K562 (cell line): ENCODE data around the gene ARIH1. TPM values are rescaled to one million over a fixed set of nuclear protein-coding genes. Genes with fewer than 3 reads are reported as not detected.

Experiments
- ATAC-seq: fragments of 200-7000 bp; cut with Tn5 transposase; 3 replicates; pipeline ENCODE4 v1.9.1; 2020; ENCODE audit warnings: moderate library complexity
- BruUV-seq: library from RNA; stranded (reverse); fragments of 400-500 nt; replicated peaks from 2 replicates; lab custom pipeline; 2021; lab: Mats Ljungman, UMichigan
- CTCF ChIA-PET: fragments of 300-600 bp; formaldehyde crosslinking; extraction: SDS; loops from one replicate; lab custom pipeline; 2021; ENCODE audit warnings: low intra/inter-chr PET ratio; lab: Yijun Ruan, JAX
- POLR2A ChIA-PET: fragments of 300-600, 350-650 bp; sonication (Branson Sonifier 250); formaldehyde crosslinking; extraction: SDS; loops from one replicate; lab custom pipeline; 2021; ENCODE audit warnings: antibody characterized with exemption, inconsistent platforms; lab: Yijun Ruan, JAX
- DNase-seq, 4 experiments: peaks; one replicate each; pipeline versions ENCODE4 v3.0.0 to v3.0.0-alpha.2; 2011 to 2018; ENCODE audit warnings: low spot score in 3 of 4, mixed read lengths in 3 of 4; ENCODE audit errors: extremely low read depth in 1 of 4
- FAIRE-seq: peaks from 2 replicates; lab custom pipeline; 2011; peaks lifted over from hg19 to GRCh38; lab: Jason Lieb, UNC
- H2AFZ ChIP-seq: 2 replicates; pipeline ENCODE4 v1.6.0; 2011; ENCODE audit warnings: low read depth, low read length, control low read depth, inconsistent platforms
- H3K27ac ChIP-seq: fragments of 200-600 bp; 3 replicates; pipeline ENCODE4 v1.8.0; 2011; ENCODE audit warnings: low read depth, mild to moderate bottlenecking, control low read depth, inconsistent platforms, low read length, moderate library complexity, mixed read lengths; ENCODE audit errors: extremely low read depth
- H3K27me3 ChIP-seq, 2 experiments: fragments of 300-600 bp in 1 of 2; 2 replicates in 1 of 2; 3 replicates in 1 of 2; pipeline versions ENCODE4 v1.6.0 to v1.8.0; 2011; ENCODE audit warnings: inconsistent platforms in 2 of 2, low read length in 2 of 2, mild to moderate bottlenecking in 1 of 2, mixed read lengths in 1 of 2, moderate library complexity in 1 of 2; ENCODE audit not compliant: control insufficient read depth in 2 of 2, insufficient read depth in 2 of 2
- H3K36me3 ChIP-seq: fragments of 300-600 bp; 3 replicates; pipeline ENCODE4 v1.8.0; 2011; ENCODE audit warnings: mild to moderate bottlenecking, low read length, inconsistent platforms; ENCODE audit not compliant: control insufficient read depth, insufficient read depth
- H3K4me1 ChIP-seq, 2 experiments: fragments of 200-600 bp in 1 of 2; replicated peaks in 1 of 2; 2 replicates in 1 of 2; 3 replicates in 1 of 2; pipeline versions ENCODE4 v1.5.1 to v1.8.0; 2011; ENCODE audit warnings: inconsistent platforms in 2 of 2, low read length in 2 of 2, mild to moderate bottlenecking in 1 of 2, mixed read lengths in 1 of 2, moderate library complexity in 1 of 2; ENCODE audit not compliant: control insufficient read depth in 2 of 2, insufficient read depth in 2 of 2
- H3K4me2 ChIP-seq: 2 replicates; pipeline ENCODE4 v1.6.1; 2011; ENCODE audit warnings: low read length, control low read depth, inconsistent platforms, mixed read lengths; ENCODE audit not compliant: insufficient read depth
- H3K4me3 ChIP-seq: fragments of 200-600 bp; sonication (generic), shearing (Covaris generic); 2 replicates; pipeline ENCODE4 v1.5.1; 2016; ENCODE audit warnings: control low read depth, inconsistent platforms
- H3K79me2 ChIP-seq: fragments of 200-600 bp; 3 replicates; pipeline ENCODE4 v1.8.0; 2011; ENCODE audit warnings: low read length, inconsistent platforms; ENCODE audit not compliant: control insufficient read depth, insufficient read depth
- H3K9ac ChIP-seq, 2 experiments: 2 replicates each; pipeline versions ENCODE4 v1.6.0 to v1.6.1; 2011; ENCODE audit warnings: low read depth in 2 of 2, low read length in 2 of 2, control low read depth in 1 of 2, inconsistent platforms in 1 of 2, mild to moderate bottlenecking in 1 of 2, mixed read lengths in 1 of 2; ENCODE audit not compliant: insufficient read depth in 1 of 2
- H3K9me1 ChIP-seq: one replicate; pipeline ENCODE4 v1.6.0; 2011; ENCODE audit warnings: inconsistent platforms, mild to moderate bottlenecking, low read length, moderate library complexity; ENCODE audit not compliant: control insufficient read depth, insufficient read depth
- H3K9me3 ChIP-seq: replicated peaks from 2 replicates; pipeline ENCODE4 v1.5.1; 2011; ENCODE audit warnings: low read depth, low read length, inconsistent platforms; ENCODE audit not compliant: control insufficient read depth, insufficient read depth
- H4K20me1 ChIP-seq: replicated peaks from 2 replicates; pipeline ENCODE4 v1.6.1; 2011; ENCODE audit warnings: low read length, inconsistent platforms, mixed read lengths; ENCODE audit not compliant: control insufficient read depth, insufficient read depth
- CBX2 ChIP-seq: fragments of 200-600 bp; sonication (generic); IDR thresholded peaks from one replicate; pipeline ENCODE4 v1.6.1; 2012; ENCODE audit warnings: mild to moderate bottlenecking, low read length, inconsistent platforms; ENCODE audit not compliant: insufficient read depth, poor library complexity, severe bottlenecking
- RBM25 ChIP-seq: fragments of 200-400 bp; formaldehyde crosslinking; IDR thresholded peaks from 2 replicates; pipeline ENCODE4 v1.6.1; 2018; ENCODE audit warnings: low read length, low read depth, moderate library complexity; ENCODE audit not compliant: severe bottlenecking
- ZNF121 ChIP-seq: sonication (generic); formaldehyde crosslinking; conservative IDR thresholded peaks from 2 replicates; pipeline ENCODE4 v1.8.0; 2022; ENCODE audit warnings: missing genetic modification reagents
- WGBS: fragments of 100-300 bp; shearing (Covaris generic); methylation state at CpG from one replicate; pipeline ENCODE4 v1.1.6; 2016; ENCODE audit warnings: low coverage, mixed read lengths; ENCODE audit not compliant: insufficient coverage; ENCODE audit errors: missing lambda C conversion rate; 5-methylcytosine and 5-hydroxymethylcytosine counted together
- in situ Hi-C: fragments of 300-500 bp; cut with MboI; formaldehyde crosslinking; loops from 4 replicates; pipeline ENCODE4 v1.15.0; 2018; ENCODE audit warnings: inconsistent platforms, mixed read lengths
- intact Hi-C: fragments of 100-400 bp; cut with micrococcal nuclease; formaldehyde crosslinking; loops from 2 replicates; pipeline ENCODE4 v1.14.2; 2022
- polyA plus RNA-seq, 8 experiments: library from polyadenylated mRNA; depleted of rRNA in 4 of 8; stranded (reverse) in 5 of 8; unstranded in 3 of 8; fragments of >200 nt; fragmentation: Nextera tagmentation in 2 of 8; fragmentation: Illumina TruSeq in 1 of 8; extraction: Ambion mirVana in 2 of 8; extraction: Trizol in 1 of 8; gene quantifications; 2 replicates each; pipeline versions ENCODE4 v1.2.1 to v1.2.3, GENCODE V29; 2011 to 2014; ENCODE audit warnings: inconsistent platforms in 1 of 8, missing spikeins in 1 of 8
- total RNA-seq, 7 experiments: library from RNA; depleted of rRNA in 6 of 7; stranded (reverse); fragments of >200 nt in 6 of 7; fragmentation: Illumina TruSeq in 2 of 7; extraction: Trizol in 2 of 7; gene quantifications; 2 replicates each; pipeline versions ENCODE4 v1.2.1 to v1.2.3, GENCODE V29; 2011 to 2021; ENCODE audit warnings: low replicate concordance in 1 of 7
- TF ChIP-seq, protein P1 (sequence below): sonication (generic); formaldehyde crosslinking; IDR thresholded peaks from 2 replicates; pipeline ENCODE4 v1.8.1; 2022; ENCODE audit warnings: missing genetic modification reagents
- TF ChIP-seq, protein P2 (sequence below): fragments of 250-450 bp; sonication (Bioruptor Pico); IDR thresholded peaks from 2 replicates; pipeline ENCODE4 v1.8.0; 2021; ENCODE audit warnings: moderate library complexity, mild to moderate bottlenecking, inconsistent platforms

The ARIH1 gene
- total and polyA plus RNA-seq, 9 of the 15 experiments (the other 6 are each of a cell fraction or from before 2014, with no cell fraction given), result 17.7 to 125 (median 31.4) TPM

DNA sequence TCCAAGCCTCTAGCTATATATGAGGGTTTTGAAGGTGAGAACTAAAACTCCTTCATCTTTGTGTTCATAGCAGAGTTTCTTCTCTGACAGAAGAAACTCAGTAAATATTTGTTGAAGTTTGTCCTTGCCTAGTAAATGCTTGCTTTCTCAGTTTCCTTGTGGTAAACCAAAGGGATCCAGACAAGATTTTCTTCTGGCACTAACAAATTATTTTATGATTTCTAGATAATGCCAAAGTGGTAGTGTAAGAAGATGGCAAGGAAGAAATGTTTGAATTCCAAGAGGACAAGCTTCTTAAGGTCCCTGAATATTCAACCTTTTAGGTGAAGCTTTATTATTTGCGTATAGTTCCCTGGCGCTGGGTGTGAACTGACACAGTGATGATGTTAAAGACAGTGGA lies 14.4 kb downstream of the ARIH1 start (continued):
- TF ChIP-seq, protein P1, sequence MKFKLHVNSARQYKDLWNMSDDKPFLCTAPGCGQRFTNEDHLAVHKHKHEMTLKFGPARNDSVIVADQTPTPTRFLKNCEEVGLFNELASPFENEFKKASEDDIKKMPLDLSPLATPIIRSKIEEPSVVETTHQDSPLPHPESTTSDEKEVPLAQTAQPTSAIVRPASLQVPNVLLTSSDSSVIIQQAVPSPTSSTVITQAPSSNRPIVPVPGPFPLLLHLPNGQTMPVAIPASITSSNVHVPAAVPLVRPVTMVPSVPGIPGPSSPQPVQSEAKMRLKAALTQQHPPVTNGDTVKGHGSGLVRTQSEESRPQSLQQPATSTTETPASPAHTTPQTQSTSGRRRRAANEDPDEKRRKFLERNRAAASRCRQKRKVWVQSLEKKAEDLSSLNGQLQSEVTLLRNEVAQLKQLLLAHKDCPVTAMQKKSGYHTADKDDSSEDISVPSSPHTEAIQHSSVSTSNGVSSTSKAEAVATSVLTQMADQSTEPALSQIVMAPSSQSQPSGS (CRISPR knock-in tag), result no peak
- no peak for TF ChIP-seq CBX2

DNA sequence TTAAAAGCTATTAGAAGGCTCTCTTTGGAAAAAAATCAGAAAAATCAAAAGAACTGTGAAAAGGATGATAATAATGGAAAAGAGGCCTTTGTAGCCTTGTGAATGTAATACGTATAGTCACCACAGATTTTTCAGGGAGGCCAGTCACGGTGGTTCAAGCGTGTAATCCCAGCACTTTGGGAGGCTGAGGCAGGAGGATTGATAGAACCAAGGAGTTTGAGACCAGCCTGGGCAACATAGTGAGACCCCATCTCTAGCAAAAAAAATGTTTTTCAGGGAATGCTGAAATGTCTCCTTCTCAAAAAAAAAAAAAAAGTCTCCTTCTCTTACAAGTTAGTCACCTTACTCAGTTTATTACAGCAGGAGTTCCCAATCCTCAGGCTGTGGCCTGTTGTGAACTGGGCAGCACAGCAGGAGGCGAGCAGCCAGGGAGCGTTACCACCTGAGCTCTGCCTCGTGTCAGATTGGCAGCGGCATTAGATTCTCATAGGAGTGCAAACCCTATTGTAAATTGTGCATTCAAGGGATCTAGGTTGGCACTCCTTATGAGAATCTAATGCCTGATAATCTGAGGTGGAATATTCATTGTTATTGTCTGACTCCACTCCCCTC lies 15.9 kb downstream of the ARIH1 start:
- no peak overlapping the region for H2AFZ ChIP-seq
- no peak for DNase-seq
- in situ Hi-C loops (no loop called here), intact Hi-C loops (no loop called here)
- H3K4me2 ChIP-seq, result no peak overlapping the region
- H3K27ac ChIP-seq, result no peak overlapping the region
- no peaks in the 10 kb centered on the region for H3K9me1 ChIP-seq
- H3K79me2 ChIP-seq, result peaks cover 96% of the 10 kb centered on the region
- H3K36me3 ChIP-seq, result peaks cover 26% of the 10 kb centered on the region
- ChIA-PET CTCF (no interaction called here), POLR2A (interaction anchor here (1.0 kb wide), 1 partner anchor 9 kb away, joined by 3 read pairs; no protein-coding TSS in a partner anchor)
- no peak overlapping the region for H3K4me3 ChIP-seq
- no TSS peak for BruUV-seq
- ATAC-seq, result no peak
- no peaks in the 10 kb centered on the region; a peak in 1 of 5 replicates for H3K4me1 ChIP-seq
- no peak overlapping the region for H3K9ac ChIP-seq
- H3K9me3 ChIP-seq, result no peaks in the 10 kb centered on the region
- no peaks in the 10 kb centered on the region; the same call in 1 of the 2 replicates for H4K20me1 ChIP-seq
- no peaks in the 10 kb centered on the region for H3K27me3 ChIP-seq
- no peak for FAIRE-seq
- TF ChIP-seq, protein P2, sequence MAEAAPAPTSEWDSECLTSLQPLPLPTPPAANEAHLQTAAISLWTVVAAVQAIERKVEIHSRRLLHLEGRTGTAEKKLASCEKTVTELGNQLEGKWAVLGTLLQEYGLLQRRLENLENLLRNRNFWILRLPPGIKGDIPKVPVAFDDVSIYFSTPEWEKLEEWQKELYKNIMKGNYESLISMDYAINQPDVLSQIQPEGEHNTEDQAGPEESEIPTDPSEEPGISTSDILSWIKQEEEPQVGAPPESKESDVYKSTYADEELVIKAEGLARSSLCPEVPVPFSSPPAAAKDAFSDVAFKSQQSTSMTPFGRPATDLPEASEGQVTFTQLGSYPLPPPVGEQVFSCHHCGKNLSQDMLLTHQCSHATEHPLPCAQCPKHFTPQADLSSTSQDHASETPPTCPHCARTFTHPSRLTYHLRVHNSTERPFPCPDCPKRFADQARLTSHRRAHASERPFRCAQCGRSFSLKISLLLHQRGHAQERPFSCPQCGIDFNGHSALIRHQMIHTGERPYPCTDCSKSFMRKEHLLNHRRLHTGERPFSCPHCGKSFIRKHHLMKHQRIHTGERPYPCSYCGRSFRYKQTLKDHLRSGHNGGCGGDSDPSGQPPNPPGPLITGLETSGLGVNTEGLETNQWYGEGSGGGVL (CRISPR knock-in tag), result no peak
- TF ChIP-seq ZNF121 (CRISPR knock-in tag), result peak; percentile 67
- TF ChIP-seq RBM25, result peak; percentile 21
- 100% methylated on average over 7 of the region's 7 CpGs for WGBS
